GM18868 (cell line): ENCODE measurements around the gene TTYH3.

ENCODE experiments used
- ATAC-seq: cut with Tn5 transposase; IDR thresholded peaks from one replicate; pipeline ENCODE4 v1.9.1; 2021; ENCODE audit warnings: mild to moderate bottlenecking, moderate library complexity; ENCODE audit not compliant: unreplicated experiment

The TTYH3 gene

GRCh38 chr7:2634267-2635145, 2.7 kb downstream of the TTYH3 start:
- ATAC-seq: no peak

DNA sequence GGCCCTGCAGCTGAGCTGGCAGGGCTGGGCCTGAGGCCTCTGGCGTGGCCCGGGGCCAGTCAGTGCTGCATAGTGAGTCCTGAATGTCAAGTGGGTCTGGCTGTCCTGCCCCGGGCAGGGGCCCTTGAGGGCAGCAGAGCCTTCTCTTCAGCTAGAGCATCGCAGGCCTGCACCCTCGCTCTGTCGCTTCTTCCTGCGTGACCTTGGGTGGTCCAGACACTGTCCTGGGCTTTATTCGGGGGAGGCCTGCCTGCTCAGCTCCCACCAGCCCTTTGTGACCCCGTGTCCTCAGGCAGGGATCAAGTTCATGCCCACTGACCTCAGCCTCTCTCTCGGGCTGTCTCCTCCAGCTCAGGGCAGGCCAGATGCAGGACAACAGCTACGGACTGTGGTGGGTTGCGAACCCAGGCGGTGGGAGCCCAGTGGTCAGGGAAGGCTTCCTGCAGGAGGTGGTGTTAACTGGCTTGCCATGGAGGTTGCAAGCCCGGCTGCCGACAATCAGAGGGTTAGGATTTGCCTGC, 3.4 kb downstream of the TTYH3 start:
- no peak for ATAC-seq

- no peak for ATAC-seq
Measured at GRCh38 chr7:2635810-2636701, 4.3 kb downstream of the TTYH3 start.

DNA sequence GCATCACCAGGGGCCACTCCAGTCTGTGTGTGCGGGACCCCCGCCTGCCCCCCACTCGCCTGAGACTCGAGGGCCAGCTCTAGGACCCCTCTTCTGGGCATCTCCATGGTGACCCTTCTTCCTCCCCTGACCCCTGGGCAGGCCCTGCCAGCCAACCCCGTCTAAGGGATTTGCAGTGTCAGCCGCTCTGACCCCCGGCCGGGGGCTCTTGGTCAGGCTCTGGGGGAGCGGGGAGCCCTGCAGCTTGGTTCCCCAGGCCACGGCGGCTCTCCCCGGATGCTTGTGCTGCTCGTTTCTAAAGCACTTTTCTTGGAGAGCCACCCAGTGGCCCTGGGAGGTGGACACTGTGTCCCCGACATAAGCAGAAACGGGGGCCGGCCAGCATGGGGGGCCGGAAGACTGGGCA, 5.3 kb downstream of the TTYH3 start:
- ATAC-seq: no peak

DNA sequence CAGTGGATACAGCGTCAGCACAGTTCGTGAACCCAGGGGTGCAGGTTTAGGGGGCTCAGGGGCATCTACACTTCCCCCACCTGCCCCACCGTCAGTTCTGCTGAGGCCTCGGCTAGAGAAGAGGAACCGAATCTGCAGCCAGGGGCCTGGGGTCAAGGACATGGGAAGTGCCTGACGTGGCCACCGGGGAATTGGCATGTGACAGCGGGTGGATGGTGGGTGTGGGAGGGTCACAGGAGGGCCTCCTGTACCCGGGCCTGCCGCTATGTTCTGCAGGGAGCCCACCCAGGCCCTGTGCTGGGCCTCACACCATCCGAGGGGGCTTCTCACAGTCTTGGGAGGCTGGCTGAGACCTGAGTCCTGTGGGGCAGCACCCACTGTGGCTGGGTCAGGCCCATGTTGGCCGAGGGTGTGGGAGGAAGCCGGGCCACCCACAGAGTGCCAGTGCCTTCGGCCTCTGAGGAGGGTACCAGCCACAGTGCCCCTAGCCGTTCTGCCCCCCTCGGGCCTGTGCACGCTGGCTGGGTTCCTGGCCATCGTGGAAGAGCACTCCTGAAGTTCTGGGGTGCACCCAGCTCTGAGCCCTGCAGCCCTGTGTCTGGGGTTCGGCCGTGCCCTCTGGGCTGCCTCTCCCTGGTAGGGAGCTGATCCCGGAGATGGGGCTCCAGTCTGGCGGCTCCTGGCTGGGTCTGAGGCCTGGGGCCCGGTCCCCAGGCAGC, 5.9 kb downstream of the TTYH3 start:
- no peak for ATAC-seq

DNA sequence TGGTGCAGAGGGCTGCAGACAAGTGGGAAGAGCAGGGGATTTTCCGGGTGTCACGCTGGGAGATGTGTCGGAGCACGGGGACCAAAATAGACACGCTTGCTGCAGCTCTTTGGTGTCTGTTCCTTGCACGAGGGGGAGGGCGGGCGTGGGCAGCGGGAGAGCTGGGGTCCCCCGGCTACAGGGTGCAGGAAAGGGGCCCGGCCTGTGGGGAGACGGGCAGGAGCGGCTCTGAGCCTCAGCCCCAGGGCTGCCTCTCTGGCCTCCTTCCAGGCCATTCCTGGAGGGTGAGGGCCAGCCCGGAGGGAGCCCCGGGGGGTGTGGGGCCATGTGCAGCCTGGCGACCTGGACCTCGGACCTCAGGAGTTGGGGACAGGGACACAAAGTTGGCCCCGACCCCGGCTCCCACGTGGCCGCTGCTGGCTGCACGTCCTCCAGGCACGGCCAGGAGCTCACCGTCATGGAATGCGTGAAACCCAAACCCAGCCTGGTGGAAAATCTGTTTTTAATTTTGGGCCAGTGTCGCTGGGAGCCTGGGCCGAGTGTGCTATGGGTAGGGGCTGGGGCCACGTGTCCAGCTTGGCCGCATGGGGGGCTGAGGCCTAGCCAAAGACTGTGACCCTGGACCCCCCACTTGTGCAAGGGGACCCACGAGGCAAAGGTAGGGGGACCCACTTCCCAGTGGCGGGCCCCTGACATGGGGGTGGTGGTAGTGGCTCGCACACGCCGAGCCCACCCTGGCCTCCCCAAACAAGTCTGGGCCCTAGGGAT, 6.6 kb downstream of the TTYH3 start:
- no peak for ATAC-seq

GRCh38 chr7:2639181-2639681, 7.4 kb downstream of the TTYH3 start:
- ATAC-seq: no peak

- no peak for ATAC-seq
Measured at GRCh38 chr7:2639695-2640481, 8.1 kb downstream of the TTYH3 start.

GRCh38 chr7:2640482-2640830, 8.7 kb downstream of the TTYH3 start:
- ATAC-seq: no peak

GRCh38 chr7:2640846-2641316, 9.1 kb downstream of the TTYH3 start:
- ATAC-seq: no peak

GRCh38 chr7:2641406-2642393, 9.9 kb downstream of the TTYH3 start:
- ATAC-seq: peak; percentile 49

DNA sequence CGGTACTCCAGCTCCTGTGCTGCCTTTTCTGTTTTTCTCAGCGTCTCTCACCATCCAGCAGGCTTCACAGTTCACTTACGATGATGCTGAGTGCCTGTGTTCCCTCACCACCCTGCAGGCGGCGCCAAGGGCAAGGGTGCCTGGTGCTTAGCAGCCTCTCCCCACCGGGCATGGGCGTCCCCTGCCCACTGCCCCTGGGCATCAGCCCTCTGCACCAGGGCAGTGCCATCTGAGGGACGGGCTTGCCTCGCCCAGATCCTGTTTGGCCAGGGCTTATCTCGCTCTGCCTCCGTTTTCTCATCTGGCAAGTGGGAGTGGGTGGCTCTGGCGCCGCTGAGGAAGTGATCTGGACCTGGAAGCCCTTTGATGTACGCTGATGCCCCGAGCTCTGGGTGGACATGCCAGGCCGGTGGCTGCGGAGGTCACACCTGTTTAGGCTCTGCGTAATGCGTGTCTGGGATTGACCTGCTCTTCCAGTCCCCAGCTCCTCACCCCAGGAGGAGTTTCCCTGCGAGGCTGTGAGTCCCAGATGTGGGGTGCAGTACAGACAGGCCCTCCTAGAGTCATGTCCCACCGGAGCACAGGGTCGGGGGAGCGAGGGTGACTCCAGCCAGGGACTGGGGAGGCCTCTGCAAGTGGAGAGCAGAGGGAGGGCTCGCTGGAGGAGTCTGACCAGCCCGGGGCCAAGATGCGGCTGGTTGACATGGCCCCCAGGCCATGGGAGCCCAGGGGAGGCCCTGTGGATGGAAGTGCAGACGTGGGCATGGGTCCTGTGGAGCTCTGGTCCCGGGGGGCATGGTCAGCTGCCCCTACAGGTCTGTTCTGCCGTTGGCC, 11.8 kb downstream of the TTYH3 start:
- ATAC-seq: no peak

GRCh38 chr7:2644220-2644561, 12.4 kb downstream of the TTYH3 start:
- ATAC-seq: no peak

GRCh38 chr7:2644562-2645273, 12.9 kb downstream of the TTYH3 start:
- ATAC-seq: peak; percentile 22

DNA sequence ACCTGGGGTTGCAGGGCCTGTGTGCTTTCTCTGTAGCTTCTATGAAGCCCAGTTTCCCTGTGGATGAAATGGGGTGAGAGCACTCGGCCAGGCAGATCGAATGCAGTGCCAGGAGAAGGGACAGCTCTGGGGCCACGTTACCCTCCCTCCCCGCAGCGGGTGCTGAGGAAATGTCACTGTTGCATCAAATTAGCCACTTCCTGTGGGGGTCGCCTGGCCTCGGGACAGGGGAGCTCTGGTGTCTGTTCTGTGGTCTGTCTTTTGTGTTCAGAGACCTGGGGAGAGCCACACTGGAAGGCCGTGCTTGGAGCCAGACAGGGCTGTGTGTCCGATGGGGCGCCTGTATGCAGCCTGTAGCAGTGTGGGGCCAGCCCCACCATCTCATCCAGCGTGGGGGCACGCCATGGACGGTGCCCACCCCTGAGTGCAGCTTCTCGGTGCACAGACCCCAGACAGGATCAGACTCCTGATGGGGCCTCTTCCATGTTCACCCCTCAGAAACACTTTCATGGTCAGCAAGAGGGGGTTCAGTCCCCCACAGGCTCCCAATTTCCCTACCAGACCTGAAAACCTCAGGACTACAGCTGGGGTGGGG, 13.6 kb downstream of the TTYH3 start:
- ATAC-seq: peak; percentile 63

DNA sequence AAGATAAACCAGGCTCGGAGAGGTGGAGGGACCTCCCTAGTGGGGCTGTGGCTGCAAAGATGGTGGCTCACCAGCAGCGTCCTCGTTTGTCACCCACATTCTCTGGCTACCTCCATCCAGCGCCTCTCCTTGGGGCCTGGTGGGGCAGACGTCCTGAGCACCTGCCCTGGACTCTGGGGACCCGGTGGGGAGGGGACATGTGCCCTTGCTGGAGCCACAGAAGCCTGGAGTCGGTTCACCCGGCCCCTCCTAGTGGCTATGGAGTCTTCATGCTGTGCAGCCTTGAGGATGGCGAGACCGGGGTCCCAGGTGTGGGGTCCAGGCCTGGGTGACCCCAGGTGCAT, 14.5 kb downstream of the TTYH3 start:
- ATAC-seq: no peak
